K562 (cell line): Measurements from ENCODE around the gene SGMS1. TPM values are rescaled to one million over a fixed set of nuclear protein-coding genes. Genes with fewer than 3 reads are reported as not detected.

ENCODE experiments used
- ATAC-seq: fragments of 200-7000 bp; cut with Tn5 transposase; 3 replicates; pipeline ENCODE4 v1.9.1; 2020; ENCODE audit warnings: moderate library complexity
- BruUV-seq: library from RNA; stranded (reverse); fragments of 400-500 nt; replicated peaks from 2 replicates; lab custom pipeline; 2021; lab: Mats Ljungman, UMichigan
- CTCF ChIA-PET: fragments of 300-600 bp; formaldehyde crosslinking; extraction: SDS; loops from one replicate; lab custom pipeline; 2021; ENCODE audit warnings: low intra/inter-chr PET ratio; lab: Yijun Ruan, JAX
- POLR2A ChIA-PET: fragments of 300-600, 350-650 bp; sonication (Branson Sonifier 250); formaldehyde crosslinking; extraction: SDS; loops from one replicate; lab custom pipeline; 2021; ENCODE audit warnings: antibody characterized with exemption, inconsistent platforms; lab: Yijun Ruan, JAX
- DNase-seq, 4 experiments: peaks; one replicate each; pipeline versions ENCODE4 v3.0.0 to v3.0.0-alpha.2; 2011 to 2018; ENCODE audit warnings: low spot score in 3 of 4, mixed read lengths in 3 of 4; ENCODE audit errors: extremely low read depth in 1 of 4
- FAIRE-seq: peaks from 2 replicates; lab custom pipeline; 2011; peaks lifted over from hg19 to GRCh38; lab: Jason Lieb, UNC
- H2AFZ ChIP-seq: 2 replicates; pipeline ENCODE4 v1.6.0; 2011; ENCODE audit warnings: low read depth, low read length, control low read depth, inconsistent platforms
- H3K27ac ChIP-seq: fragments of 200-600 bp; 3 replicates; pipeline ENCODE4 v1.8.0; 2011; ENCODE audit warnings: low read depth, mild to moderate bottlenecking, control low read depth, inconsistent platforms, low read length, moderate library complexity, mixed read lengths; ENCODE audit errors: extremely low read depth
- H3K27me3 ChIP-seq, 2 experiments: fragments of 300-600 bp in 1 of 2; 2 replicates in 1 of 2; 3 replicates in 1 of 2; pipeline versions ENCODE4 v1.6.0 to v1.8.0; 2011; ENCODE audit warnings: inconsistent platforms in 2 of 2, low read length in 2 of 2, mild to moderate bottlenecking in 1 of 2, mixed read lengths in 1 of 2, moderate library complexity in 1 of 2; ENCODE audit not compliant: control insufficient read depth in 2 of 2, insufficient read depth in 2 of 2
- H3K36me3 ChIP-seq: fragments of 300-600 bp; 3 replicates; pipeline ENCODE4 v1.8.0; 2011; ENCODE audit warnings: mild to moderate bottlenecking, low read length, inconsistent platforms; ENCODE audit not compliant: control insufficient read depth, insufficient read depth
- H3K4me1 ChIP-seq, 2 experiments: fragments of 200-600 bp in 1 of 2; replicated peaks in 1 of 2; 2 replicates in 1 of 2; 3 replicates in 1 of 2; pipeline versions ENCODE4 v1.5.1 to v1.8.0; 2011; ENCODE audit warnings: inconsistent platforms in 2 of 2, low read length in 2 of 2, mild to moderate bottlenecking in 1 of 2, mixed read lengths in 1 of 2, moderate library complexity in 1 of 2; ENCODE audit not compliant: control insufficient read depth in 2 of 2, insufficient read depth in 2 of 2
- H3K4me2 ChIP-seq: 2 replicates; pipeline ENCODE4 v1.6.1; 2011; ENCODE audit warnings: low read length, control low read depth, inconsistent platforms, mixed read lengths; ENCODE audit not compliant: insufficient read depth
- H3K4me3 ChIP-seq: fragments of 200-600 bp; sonication (generic), shearing (Covaris generic); 2 replicates; pipeline ENCODE4 v1.5.1; 2016; ENCODE audit warnings: control low read depth, inconsistent platforms
- H3K79me2 ChIP-seq: fragments of 200-600 bp; 3 replicates; pipeline ENCODE4 v1.8.0; 2011; ENCODE audit warnings: low read length, inconsistent platforms; ENCODE audit not compliant: control insufficient read depth, insufficient read depth
- H3K9ac ChIP-seq, 2 experiments: 2 replicates each; pipeline versions ENCODE4 v1.6.0 to v1.6.1; 2011; ENCODE audit warnings: low read depth in 2 of 2, low read length in 2 of 2, control low read depth in 1 of 2, inconsistent platforms in 1 of 2, mild to moderate bottlenecking in 1 of 2, mixed read lengths in 1 of 2; ENCODE audit not compliant: insufficient read depth in 1 of 2
- H3K9me1 ChIP-seq: one replicate; pipeline ENCODE4 v1.6.0; 2011; ENCODE audit warnings: inconsistent platforms, mild to moderate bottlenecking, low read length, moderate library complexity; ENCODE audit not compliant: control insufficient read depth, insufficient read depth
- H3K9me3 ChIP-seq: replicated peaks from 2 replicates; pipeline ENCODE4 v1.5.1; 2011; ENCODE audit warnings: low read depth, low read length, inconsistent platforms; ENCODE audit not compliant: control insufficient read depth, insufficient read depth
- H4K20me1 ChIP-seq: replicated peaks from 2 replicates; pipeline ENCODE4 v1.6.1; 2011; ENCODE audit warnings: low read length, inconsistent platforms, mixed read lengths; ENCODE audit not compliant: control insufficient read depth, insufficient read depth
- COPS2 ChIP-seq: fragments of 450-650 bp; conservative IDR thresholded peaks from 2 replicates; pipeline ENCODE4 v1.6.1; 2016; ENCODE audit warnings: mild to moderate bottlenecking, moderate library complexity
- DACH1 ChIP-seq: fragments of 450-650 bp; IDR thresholded peaks from 2 replicates; pipeline ENCODE4 v1.6.1; 2018; ENCODE audit not compliant: partially characterized antibody
- IRF9 ChIP-seq: fragments of 450-650 bp; IDR thresholded peaks from 2 replicates; pipeline ENCODE4 v1.6.1; 2016; ENCODE audit warnings: missing biosample characterization, missing genetic modification characterization
- SMC3 ChIP-seq: conservative IDR thresholded peaks from 2 replicates; pipeline ENCODE4 v1.6.1; 2011; ENCODE audit warnings: low read depth, low read length, improper control_type of control experiment; ENCODE audit not compliant: insufficient read depth
- ZNF12 ChIP-seq: sonication (generic); formaldehyde crosslinking; IDR thresholded peaks from 2 replicates; pipeline ENCODE4 v1.4.0; 2020; ENCODE audit warnings: mild to moderate bottlenecking, missing genetic modification reagents
- ZNF586 ChIP-seq: fragments of 450-650 bp; formaldehyde crosslinking; conservative IDR thresholded peaks from 2 replicates; pipeline ENCODE4 v1.4.0; 2020; ENCODE audit warnings: mild to moderate bottlenecking, moderate library complexity
- ZNF766 ChIP-seq: fragments of 200-800 bp; sonication (Bioruptor generic); conservative IDR thresholded peaks from 2 replicates; pipeline ENCODE4 v1.6.1; 2016; ENCODE audit warnings: missing genetic modification characterization, missing compliant biosample characterization
- WGBS: fragments of 100-300 bp; shearing (Covaris generic); methylation state at CpG from one replicate; pipeline ENCODE4 v1.1.6; 2016; ENCODE audit warnings: low coverage, mixed read lengths; ENCODE audit not compliant: insufficient coverage; ENCODE audit errors: missing lambda C conversion rate; 5-methylcytosine and 5-hydroxymethylcytosine counted together
- in situ Hi-C: fragments of 300-500 bp; cut with MboI; formaldehyde crosslinking; loops from 4 replicates; pipeline ENCODE4 v1.15.0; 2018; ENCODE audit warnings: inconsistent platforms, mixed read lengths
- intact Hi-C: fragments of 100-400 bp; cut with micrococcal nuclease; formaldehyde crosslinking; loops from 2 replicates; pipeline ENCODE4 v1.14.2; 2022
- polyA plus RNA-seq, 8 experiments: library from polyadenylated mRNA; depleted of rRNA in 4 of 8; stranded (reverse) in 5 of 8; unstranded in 3 of 8; fragments of >200 nt; fragmentation: Nextera tagmentation in 2 of 8; fragmentation: Illumina TruSeq in 1 of 8; extraction: Ambion mirVana in 2 of 8; extraction: Trizol in 1 of 8; gene quantifications; 2 replicates each; pipeline versions ENCODE4 v1.2.1 to v1.2.3, GENCODE V29; 2011 to 2014; ENCODE audit warnings: inconsistent platforms in 1 of 8, missing spikeins in 1 of 8
- total RNA-seq, 7 experiments: library from RNA; depleted of rRNA in 6 of 7; stranded (reverse); fragments of >200 nt in 6 of 7; fragmentation: Illumina TruSeq in 2 of 7; extraction: Trizol in 2 of 7; gene quantifications; 2 replicates each; pipeline versions ENCODE4 v1.2.1 to v1.2.3, GENCODE V29; 2011 to 2021; ENCODE audit warnings: low replicate concordance in 1 of 7
- TF ChIP-seq, protein P1 (sequence below): fragments of 450-650 bp; IDR thresholded peaks from 2 replicates; pipeline ENCODE4 v1.6.1; 2018; ENCODE audit not compliant: partially characterized antibody

SGMS1 gene
- total and polyA plus RNA-seq, 9 of the 15 experiments (the other 6 are each of a cell fraction or from before 2014, with no cell fraction given) = 22.6 to 232 (median 82.2) TPM

DNA sequence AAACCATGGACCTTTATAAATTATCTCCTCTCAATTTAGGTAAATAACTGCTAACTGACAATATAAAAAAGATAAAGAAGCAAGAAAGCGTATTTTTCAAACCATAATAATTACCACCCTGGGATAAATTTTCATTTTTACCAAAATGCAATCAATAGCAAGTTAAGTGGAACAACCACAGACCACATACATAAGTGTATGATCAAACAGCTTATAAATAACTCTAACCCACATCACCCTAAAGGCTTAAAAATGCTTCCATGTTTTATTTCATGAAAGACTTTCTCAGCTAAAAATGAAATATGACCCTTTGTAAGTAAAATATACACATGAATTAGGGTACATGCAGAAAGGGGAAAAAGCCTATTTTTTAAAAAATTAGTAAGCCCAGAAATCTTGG, 156.5 kb downstream of the SGMS1 start:
- Histone ChIP-seq H3K36me3 (no peaks in the 10 kb centered on the region), H3K4me2 (no peak overlapping the region), H2AFZ (no peak overlapping the region), H3K9me3 (no peaks in the 10 kb centered on the region), H3K9me1 (no peaks in the 10 kb centered on the region), H3K79me2 (peaks cover 10% of the 10 kb centered on the region; the same call in 1 of the 3 replicates), H4K20me1 (no peaks in the 10 kb centered on the region), H3K9ac (no peak overlapping the region), H3K4me1 (no peaks in the 10 kb centered on the region; a peak in 3 of 5 replicates), H3K27ac (no peak overlapping the region), H3K4me3 (no peak overlapping the region), H3K27me3 (no peaks in the 10 kb centered on the region)
- ATAC-seq = no peak
- CTCF ChIA-PET = no interaction called here
- intact Hi-C loops (no loop called here), in situ Hi-C loops (no loop called here)
- FAIRE-seq = no peak
- BruUV-seq = no TSS peak
- POLR2A ChIA-PET = interaction anchor here (0.5 kb wide), 1 partner anchor 10 kb away, joined by 3 read pairs; no protein-coding TSS in a partner anchor
- 86% methylated on average over 1 of the region's 1 CpG for WGBS
- no peak for TF ChIP-seq ZNF586
- TF ChIP-seq COPS2 = no peak
- no peak for TF ChIP-seq DACH1
- TF ChIP-seq ZNF12 (CRISPR knock-in tag) = no peak
- TF ChIP-seq ZNF766 (CRISPR knock-in tag) = no peak
- no peak for TF ChIP-seq IRF9 (tag)
- TF ChIP-seq SMC3 = no peak
- TF ChIP-seq, protein P1, sequence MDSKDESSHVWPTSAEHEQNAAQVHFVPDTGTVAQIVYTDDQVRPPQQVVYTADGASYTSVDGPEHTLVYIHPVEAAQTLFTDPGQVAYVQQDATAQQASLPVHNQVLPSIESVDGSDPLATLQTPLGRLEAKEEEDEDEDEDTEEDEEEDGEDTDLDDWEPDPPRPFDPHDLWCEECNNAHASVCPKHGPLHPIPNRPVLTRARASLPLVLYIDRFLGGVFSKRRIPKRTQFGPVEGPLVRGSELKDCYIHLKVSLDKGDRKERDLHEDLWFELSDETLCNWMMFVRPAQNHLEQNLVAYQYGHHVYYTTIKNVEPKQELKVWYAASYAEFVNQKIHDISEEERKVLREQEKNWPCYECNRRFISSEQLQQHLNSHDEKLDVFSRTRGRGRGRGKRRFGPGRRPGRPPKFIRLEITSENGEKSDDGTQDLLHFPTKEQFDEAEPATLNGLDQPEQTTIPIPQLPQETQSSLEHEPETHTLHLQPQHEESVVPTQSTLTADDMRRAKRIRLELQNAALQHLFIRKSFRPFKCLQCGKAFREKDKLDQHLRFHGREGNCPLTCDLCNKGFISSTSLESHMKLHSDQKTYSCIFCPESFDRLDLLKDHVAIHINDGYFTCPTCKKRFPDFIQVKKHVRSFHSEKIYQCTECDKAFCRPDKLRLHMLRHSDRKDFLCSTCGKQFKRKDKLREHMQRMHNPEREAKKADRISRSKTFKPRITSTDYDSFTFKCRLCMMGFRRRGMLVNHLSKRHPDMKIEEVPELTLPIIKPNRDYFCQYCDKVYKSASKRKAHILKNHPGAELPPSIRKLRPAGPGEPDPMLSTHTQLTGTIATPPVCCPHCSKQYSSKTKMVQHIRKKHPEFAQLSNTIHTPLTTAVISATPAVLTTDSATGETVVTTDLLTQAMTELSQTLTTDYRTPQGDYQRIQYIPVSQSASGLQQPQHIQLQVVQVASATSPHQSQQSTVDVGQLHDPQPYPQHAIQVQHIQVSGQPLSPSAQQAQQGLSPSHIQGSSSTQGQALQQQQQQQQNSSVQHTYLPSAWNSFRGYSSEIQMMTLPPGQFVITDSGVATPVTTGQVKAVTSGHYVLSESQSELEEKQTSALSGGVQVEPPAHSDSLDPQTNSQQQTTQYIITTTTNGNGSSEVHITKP = no peak
- DNase-seq = no peak
